Stimulated activated CD4-positive, alpha-beta T cell treated with anti-CD3 and anti-CD28 coated beads, Interleukin-1b, Interleukin-23, amount 100 ng/mL, for 1 hour (primary cell): Measurements from ENCODE around the gene IFNA13.
"Not testable (repeated sequence)": the region's sequence is repeated elsewhere in the genome, so short reads cannot be mapped to it uniquely, and the experiment has no call there.

Experiments used
- DNase-seq, 2 donors: peaks; one replicate each; pipeline ENCODE4 v3.0.0-alpha.2; 2020; ENCODE audit warnings: low read depth in 2 of 2

The IFNA13 gene

GRCh38 chr9:21367957-21368356 is at the start of gene IFNA13:
Gene IFNA13, minus strand, starts transcription at chr9:21368057. Its CDS starts 47 bp downstream, at chr9:21368010.
- no peak for DNase-seq

GRCh38 chr9:21415493-21416267 is 47.8 kb upstream of the IFNA13 start:
- no peak for DNase-seq

- no peak for DNase-seq
Observed at GRCh38 chr9:21414220-21414940, 46.5 kb upstream of the IFNA13 start.

- DNase-seq: no peak
Observed at GRCh38 chr9:21413624-21414023, 45.8 kb upstream of the IFNA13 start.

GRCh38 chr9:21413151-21413550 is 45.3 kb upstream of the IFNA13 start:
- DNase-seq: no peak

GRCh38 chr9:21412107-21412506 is 44.2 kb upstream of the IFNA13 start:
- no peak for DNase-seq

- no peak for DNase-seq
Observed at GRCh38 chr9:21408817-21409216, 41.0 kb upstream of the IFNA13 start, which contains the start of gene IFNA8. Gene IFNA8, plus strand, starts transcription at chr9:21409117. Its CDS starts 60 bp downstream, at chr9:21409177.

- DNase-seq: no peak
Observed at GRCh38 chr9:21404146-21404545, 36.3 kb upstream of the IFNA13 start.

- DNase-seq: no peak
Observed at GRCh38 chr9:21402386-21403251, 34.8 kb upstream of the IFNA13 start.

- DNase-seq: no peak
Observed at GRCh38 chr9:21399956-21400355, 32.1 kb upstream of the IFNA13 start.

- no peak for DNase-seq
Observed at GRCh38 chr9:21398955-21399489, 31.2 kb upstream of the IFNA13 start.

- peak; percentile 8 to 45 for DNase-seq
Observed at GRCh38 chr9:21395778-21396717, 28.2 kb upstream of the IFNA13 start.

GRCh38 chr9:21392270-21392669 is 24.4 kb upstream of the IFNA13 start:
- DNase-seq: no peak

- DNase-seq: no peak
Observed at GRCh38 chr9:21385131-21385670, 17.3 kb upstream of the IFNA13 start, which contains the start of gene IFNA2. Gene IFNA2, minus strand, starts transcription at chr9:21385398. Its CDS starts 69 bp downstream, at chr9:21385329.

GRCh38 chr9:21383627-21384026 is 15.8 kb upstream of the IFNA13 start:
- DNase-seq: no peak

GRCh38 chr9:21381448-21382339 is 13.8 kb upstream of the IFNA13 start:
- DNase-seq: no peak

- DNase-seq: not testable (repeated sequence)
Observed at GRCh38 chr9:21371467-21371866, 3.6 kb upstream of the IFNA13 start.

GRCh38 chr9:21367169-21367568 is 688 bp downstream of the IFNA13 start:
- DNase-seq: not testable (repeated sequence)

- no peak for DNase-seq
Observed at GRCh38 chr9:21362287-21362686, 5.6 kb downstream of the IFNA13 start.
